ENCODE measurements around the gene ERCC3. TPM values are rescaled to one million over a fixed set of nuclear protein-coding genes. Genes with fewer than 3 reads are reported as not detected.
"Not testable (repeated sequence)": the region's sequence is repeated elsewhere in the genome, so short reads cannot be mapped to it uniquely, and the experiment has no call there.

The ERCC3 gene
- polyA plus RNA-seq, 1 donor: 41.8 TPM

DNA sequence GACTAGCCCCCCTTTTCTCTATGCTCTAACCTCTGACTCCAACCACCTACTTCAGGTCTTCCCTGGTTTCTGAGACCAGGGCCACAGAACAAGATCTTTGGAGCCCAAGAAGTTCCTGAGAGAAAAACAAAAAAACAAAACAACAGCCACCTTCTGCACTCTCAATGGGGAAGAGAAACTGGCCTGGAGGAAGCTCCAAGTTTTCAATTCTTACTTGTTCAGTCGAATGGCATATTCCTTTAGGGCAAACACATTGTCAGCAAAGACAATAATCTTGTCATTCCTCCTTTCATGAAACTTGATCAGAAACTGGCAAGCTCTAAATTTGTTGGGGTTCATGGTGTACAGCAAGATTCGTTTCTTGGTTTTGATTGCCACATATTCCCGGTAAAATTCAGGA is 15.0 kb downstream of the ERCC3 start:
- DNase-seq: no peak

DNA sequence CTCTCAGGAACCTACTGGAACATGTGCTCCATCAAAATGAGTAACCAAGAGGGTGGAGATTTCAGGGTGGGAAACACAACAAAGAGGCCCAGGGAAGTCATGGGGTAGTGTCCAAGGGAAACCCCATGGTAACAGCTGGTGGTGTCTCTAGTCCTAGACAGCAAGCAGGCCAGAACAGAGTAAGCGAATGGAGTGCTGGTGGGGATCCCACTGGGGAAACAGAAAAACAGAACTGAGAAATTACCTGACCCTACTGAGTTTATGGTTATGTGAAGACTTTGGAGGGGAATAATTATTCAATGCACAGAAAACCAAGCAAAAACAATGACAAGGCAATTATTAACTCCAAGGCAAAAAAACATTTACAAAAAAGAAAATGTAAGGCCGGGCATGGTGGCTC is 16.9 kb downstream of the ERCC3 start:
- no peak for DNase-seq

DNA sequence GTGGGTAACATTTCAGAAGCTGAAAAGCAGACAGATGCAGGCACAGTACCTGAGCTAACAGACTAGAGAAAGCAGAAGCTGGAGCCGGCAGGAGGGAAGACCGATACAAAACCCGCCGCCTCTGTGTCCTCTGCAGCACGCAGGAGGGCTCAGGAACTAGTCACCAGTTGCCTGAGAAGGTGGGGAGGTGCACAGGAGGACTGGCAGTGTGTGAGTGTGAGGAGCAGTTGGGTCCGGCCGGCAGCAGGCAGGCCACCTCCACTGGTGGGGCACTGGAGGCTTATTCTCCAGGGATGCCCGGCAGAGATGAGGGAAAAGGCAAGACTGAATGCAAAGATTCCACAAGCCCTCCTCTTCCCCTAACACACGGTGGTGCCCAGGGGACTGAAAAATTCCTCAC is 18.2 kb downstream of the ERCC3 start:
- no peak for DNase-seq

DNA sequence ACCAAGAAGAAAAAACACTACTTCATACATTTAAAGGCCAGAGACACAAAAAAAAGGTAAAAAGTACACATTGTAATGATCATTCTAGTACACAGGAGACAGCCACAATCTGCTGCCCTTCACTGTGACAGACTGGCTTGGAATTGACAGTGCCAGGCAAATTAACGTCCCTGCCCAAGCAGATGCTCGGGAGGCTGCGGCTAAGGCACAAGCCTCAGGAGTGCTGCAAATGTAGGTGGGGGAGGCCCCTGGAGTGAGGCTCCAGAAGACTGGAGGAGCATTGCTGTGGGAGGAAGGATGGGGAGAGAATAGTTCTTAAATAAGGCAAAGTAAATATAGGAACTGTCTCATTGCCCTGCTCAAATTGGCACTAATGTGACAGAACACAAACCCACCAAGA is 18.6 kb downstream of the ERCC3 start:
- no peak for DNase-seq

DNA sequence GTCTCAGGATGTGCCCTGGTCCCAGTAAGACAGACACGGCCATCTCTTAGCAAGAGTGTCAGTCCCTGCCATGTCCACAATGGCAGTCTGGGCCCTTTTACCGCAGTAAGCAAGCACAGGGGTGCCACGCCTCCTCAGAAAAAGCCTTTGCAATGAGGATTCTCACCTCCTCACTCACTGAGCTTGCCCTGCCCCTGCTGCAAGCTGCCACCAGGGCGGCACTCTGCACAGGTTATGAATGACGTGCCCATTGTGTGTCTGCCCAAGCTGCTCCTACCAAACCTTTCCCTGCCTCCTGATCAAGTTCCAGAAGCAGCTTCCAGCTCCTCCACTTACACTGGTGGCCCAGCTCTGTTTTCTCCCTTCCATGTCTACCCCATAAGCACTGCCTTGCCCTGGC is 23.3 kb downstream of the ERCC3 start:
- DNase-seq: no peak

DNA sequence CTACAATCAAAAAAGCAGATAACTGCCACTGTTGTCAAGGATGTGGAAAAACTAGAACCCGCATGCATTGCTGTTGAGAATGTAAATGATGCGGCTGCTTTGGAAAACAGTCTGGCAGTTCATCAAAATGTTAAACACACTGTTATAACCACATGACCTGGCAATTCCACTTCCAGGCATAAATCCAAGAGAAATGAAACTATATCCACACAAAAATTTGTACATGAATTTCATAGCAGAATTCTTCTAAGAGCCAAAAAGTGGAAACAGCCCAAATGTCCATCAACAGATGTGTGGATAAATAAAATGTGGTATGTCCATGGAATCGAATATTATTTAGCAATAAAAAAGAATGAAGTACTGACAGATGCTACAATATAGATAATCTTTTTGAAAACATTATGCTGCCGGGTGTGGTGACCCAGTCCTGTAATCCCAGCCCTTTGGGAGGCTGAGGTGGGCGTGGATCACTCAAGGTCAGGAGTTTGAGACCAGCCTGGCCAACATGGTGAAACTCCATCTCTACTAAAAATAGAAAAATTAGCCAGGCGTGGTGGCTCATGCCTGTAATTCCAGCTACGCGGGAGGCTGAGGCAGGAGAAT is 32.0 kb downstream of the ERCC3 start:
- DNase-seq: peak; percentile 32

DNA sequence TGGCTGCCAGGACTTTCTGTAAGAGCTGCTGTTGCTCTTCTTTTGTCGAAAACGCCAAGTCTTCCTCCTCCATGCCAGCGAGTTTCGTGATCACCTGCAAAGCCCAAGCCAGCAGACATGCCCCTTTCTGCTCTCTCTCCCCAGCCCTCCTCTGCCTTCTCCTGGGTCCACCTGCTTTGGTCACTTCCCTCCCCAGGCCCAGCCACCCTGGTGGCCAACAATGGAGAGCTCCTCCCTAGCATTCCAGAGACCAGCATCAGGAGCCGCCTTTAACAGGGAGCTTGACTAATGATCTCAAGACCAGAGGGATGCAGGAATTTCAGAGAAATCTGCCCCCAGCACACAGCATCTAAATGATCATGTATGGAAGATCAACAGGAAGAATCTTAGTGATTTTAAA is 34.6 kb downstream of the ERCC3 start:
- DNase-seq: no peak

DNA sequence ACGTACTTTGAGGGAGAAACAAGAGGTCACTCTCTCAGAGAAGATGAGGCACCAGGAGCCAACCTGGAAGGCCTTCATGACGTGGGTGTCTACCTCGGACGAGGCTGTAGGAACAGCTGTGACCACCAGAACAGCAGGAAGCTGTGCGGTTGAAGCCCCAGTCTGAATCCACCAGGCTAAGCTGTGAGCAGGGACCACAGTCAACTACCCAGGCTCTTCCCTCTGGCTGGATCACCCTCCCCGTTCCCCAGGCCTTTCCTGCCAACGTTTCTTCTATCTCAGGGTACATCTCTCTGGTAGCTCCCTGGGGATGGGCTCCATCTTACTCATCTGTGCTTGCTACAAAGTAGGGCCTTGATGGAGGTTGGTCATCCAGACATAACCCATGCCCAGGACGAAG is 37.1 kb downstream of the ERCC3 start:
- no peak for DNase-seq

DNA sequence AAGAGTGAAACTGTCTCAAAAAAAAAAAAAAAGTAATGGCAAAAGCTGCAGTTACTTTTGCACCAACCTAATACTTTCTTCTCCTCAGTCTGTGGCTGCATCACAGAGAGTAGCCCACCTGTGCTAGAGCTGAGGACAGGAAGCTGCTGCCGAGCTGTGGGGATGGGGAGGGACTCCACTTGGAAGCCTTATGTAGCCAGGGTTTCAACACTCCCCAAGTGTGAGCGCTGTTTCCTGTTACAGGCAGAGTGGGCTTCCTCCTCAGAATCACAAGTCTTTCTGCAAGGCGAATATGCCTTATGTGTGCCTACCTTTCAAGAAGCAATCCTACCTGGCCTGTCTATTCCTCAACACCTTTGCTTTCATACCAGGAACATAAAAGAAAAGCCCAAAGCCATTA is 37.6 kb downstream of the ERCC3 start:
- DNase-seq: no peak

DNA sequence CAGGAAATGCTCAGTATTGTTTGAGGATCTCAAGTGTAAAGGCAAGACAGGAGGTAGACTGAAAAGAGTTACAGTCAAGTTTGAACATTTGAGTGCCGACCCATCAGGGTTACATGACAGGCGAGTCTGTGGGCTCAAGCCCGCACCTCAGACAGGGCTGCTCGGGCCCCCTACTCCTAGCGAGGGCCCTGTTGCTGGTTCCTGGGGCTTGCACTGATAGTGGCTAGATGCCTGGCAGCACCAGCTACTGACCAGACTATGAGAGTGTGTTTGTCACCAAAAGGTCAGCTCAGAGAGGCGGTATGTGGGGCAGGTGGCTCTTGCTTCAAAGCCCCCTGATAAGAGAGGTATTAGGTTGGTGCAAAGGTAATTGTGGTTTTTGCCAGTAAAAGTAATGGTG is 38.2 kb downstream of the ERCC3 start:
- no peak for DNase-seq

DNA sequence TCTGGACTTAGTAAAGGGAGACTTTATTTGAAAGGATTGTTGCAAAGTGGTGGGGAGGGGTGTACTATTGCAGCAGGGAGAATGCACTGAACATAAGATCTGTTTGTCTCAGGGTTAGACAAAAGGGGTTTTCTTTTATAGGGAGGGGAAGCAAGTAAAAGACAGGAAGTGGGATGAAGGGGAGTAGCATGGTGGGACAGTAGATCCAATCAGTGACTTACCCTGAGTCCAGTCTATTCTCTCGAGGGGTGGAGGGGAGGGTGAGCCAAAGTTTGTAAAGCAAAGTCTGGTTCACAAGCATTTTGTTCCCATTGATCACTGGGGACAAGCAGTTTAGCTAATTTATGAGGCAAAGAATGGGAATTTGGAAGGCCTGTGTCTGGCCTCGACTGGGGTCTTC is 38.8 kb downstream of the ERCC3 start:
- DNase-seq: peak; percentile 42

DNA sequence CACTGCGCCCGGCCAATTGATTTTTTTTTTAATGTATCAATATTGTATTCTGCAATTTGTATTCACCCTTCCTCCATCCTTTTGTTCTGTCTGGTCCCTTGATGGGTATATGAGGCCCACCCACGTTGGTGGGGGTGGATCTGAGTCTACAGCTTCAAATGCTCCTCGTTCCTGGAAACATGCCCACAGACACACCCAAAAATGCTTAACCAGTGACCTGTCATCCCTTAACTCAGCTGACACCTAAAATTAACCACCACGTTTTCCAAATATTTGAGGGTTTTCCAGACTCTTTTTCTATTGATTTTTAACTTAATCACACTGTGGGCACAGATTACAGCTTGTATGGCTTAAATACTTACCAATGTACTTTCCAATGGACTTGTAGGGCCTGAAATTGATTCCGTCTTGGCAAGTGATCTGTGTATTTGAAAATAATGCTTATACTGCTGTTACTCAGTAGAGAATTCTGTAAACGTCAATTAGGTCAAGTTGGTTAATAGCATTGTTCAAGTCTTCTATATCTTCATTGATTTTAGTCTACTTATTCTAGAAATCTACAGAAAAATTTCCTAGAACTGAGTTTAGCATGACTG is 39.5 kb downstream of the ERCC3 start:
- DNase-seq: no peak

DNA sequence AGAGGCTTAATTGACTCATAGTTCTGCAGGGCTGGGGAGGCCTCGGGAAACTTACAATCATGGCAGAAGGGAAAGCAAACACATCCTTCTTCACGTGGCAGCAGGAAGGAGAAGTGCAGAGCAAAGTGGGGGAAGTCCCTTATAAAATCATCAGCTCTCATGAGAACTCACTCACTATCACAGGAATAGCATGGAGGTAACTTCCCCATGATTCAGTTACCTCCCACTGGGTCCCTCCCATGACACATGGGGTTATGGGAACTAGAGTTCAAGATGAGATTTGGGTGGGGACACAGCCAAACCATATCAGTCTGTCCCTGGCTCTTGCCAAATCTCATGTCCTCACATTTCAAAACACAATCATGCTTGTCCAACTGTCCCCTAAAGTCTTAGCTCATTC is 52.8 kb downstream of the ERCC3 start:
- not testable (repeated sequence) for DNase-seq

DNA sequence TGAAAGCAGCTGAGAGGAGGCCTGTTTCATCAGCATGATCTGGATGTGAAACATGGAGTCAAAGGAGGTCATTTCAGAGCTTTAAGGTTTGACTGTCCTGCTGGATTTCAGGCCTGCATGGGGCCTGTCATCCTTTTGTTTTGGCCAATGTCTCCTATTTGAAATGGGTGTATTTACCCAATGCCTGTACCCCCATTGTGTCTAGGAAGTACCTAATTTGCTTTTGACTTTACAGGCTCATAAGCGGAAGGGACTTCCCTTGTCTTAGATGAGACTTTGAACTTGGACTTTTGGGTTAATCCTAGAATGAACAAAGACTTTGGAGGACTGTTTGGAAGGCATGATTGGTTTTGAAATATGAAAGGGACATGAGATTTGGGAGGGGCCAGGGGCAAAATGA is 54.5 kb downstream of the ERCC3 start:
- no peak for DNase-seq

DNA sequence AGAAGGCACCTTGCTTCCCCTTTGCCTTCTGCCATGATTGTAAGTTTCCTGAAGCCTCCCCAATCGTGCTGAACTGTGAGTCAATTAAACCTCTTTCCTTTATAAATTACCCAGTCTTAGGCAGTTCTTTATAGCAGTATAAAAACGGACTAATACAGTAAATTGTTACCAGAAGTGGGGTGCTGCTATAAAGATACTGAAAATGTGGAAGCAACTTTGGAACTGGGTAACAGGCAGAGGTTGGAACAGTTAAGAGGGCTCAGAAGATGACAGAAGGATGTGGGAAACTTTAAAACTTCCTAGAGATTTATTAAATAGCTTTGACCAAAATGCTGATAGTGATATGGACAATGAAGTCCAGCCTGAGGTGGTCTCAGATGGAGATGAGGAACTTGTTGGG is 56.2 kb downstream of the ERCC3 start:
- not testable (repeated sequence) for DNase-seq

DNA sequence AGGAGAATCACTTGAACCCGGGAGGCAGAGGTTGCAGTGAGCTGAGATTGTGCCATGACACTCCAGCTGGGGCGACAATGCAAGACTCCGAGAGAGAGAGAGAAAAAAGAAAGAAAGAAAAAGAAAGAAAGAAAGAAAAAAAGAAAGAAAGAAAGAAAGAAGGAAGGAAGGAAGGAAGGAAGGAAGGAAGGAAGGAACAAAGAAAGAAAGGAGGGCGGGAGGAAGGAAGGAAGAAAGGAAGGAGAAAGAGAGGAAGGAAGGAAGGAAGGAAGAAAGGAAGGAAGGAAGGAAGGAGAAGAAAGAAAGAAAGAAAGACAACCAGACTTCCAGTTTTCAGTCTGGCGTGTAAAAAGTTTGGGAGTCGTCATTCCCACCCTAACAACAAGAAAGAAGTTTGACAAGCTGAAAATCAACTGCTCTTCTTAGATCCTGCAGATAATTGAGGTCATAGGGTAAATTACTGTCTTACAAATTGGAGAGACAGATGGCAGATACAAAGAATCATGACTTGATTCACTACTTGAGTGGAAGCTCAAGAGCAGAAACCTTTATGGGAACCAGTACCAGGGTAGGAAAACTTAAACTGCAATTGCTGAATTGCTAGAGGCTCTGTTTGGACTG is 58.8 kb downstream of the ERCC3 start:
- DNase-seq: no peak

DNA sequence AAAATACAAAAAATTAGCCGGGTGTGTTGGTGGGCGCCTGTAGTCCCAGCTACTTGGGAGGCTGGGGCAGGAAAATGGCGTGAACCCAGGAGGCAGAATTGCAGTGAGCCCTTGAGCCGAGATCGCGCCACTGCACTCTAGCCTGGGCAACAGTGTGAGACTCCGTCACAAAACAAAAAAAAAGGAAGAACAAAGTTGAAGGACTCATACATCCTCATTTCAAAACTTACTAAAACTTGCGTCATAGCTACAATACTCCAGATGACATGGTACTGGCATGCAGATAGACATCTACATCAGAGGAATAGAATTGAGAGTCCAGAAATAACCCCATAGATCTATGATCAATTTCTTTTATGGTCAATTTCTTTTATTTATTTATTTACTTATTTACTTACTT is 60.2 kb downstream of the ERCC3 start:
- no peak for DNase-seq

DNA sequence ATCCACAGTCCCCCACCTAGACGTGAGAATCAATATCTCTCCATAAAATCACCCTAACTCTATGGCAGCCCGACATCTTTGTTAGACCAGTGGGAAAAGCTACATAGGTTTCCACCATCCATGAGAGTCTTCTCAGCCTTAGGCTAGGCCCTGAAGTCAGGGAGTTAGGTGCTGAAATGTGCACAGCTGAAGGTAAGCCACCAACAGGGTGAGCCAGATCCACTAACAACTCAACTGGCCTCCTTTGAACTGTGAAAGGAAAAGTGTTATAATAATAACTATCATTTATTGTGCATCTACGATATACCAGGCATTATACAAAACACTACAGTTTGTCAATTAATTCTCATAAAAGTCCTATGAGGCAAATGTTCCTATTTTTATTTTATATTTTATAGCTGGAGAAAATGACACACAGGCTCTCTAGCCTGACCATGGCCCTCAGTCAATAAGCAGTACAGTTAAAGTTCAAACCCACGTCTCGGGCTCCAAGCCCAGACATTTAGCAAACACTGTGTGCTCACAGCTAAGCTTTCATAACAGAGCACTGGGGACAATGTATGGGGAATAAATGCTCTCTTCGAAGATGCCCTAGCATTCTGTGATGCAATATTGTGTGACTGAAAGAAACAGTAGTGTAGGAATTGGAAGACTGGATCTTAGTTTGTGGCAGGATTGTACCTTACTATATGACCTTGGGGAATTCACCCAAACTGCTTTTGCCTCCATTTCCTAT is 62.6 kb downstream of the ERCC3 start:
- DNase-seq: peak; percentile 58

DNA sequence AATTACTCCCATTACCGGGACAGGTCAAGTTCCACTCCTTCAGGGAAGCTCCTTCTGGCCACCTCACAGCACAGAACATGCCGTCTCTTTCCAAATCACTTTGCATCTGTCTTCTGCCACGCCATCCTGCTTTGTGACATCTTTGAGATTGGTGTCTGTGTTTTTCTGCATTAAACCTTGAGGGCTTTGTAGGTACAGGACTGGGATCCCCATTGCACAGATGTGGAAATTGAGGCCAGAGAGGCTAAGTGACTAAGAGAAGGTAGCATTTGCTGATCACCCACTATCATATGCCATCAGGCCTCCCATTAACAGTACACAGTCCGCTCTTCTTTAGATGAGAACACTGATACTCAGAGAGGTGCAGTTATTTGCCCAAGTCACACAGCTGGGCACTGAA is 64.4 kb downstream of the ERCC3 start:
- DNase-seq: no peak

DNA sequence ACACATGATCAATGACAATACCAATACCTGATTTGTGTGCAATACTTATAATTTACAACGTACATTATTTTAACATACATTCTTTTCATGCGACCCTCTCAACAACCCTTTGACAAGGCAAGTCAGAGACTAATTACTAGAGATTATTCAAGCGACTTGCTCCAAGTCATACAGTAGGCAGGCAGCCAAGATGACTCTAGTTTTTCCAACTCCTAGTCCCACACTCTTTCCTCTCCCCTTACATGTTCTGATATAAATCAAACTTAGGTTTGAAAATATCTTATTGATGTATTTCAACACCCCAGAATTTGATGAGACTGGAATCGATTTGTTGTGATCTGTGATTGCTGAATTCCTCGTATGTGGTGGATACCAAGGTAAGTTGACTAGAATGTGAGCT is 65.8 kb downstream of the ERCC3 start:
- DNase-seq: peak; percentile 25

DNA sequence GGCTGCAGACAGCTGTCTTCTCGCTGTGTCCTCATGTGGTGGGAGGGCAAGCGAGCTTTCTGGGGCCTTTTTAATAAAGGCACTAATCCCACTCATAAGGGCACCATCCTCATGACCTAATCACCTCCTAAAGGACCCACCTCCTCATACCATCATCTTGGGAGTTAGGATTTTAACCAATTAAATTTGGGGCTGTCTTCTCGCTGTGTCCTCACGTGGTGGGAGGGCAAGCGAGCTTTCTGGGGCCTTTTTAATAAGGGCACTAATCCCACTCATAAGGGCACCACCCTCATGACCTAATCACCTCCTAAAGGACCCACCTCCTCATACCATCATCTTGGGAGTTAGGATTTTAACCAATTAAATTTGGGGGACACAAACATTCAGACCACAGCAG is 66.7 kb downstream of the ERCC3 start:
- not testable (repeated sequence) for DNase-seq

DNA sequence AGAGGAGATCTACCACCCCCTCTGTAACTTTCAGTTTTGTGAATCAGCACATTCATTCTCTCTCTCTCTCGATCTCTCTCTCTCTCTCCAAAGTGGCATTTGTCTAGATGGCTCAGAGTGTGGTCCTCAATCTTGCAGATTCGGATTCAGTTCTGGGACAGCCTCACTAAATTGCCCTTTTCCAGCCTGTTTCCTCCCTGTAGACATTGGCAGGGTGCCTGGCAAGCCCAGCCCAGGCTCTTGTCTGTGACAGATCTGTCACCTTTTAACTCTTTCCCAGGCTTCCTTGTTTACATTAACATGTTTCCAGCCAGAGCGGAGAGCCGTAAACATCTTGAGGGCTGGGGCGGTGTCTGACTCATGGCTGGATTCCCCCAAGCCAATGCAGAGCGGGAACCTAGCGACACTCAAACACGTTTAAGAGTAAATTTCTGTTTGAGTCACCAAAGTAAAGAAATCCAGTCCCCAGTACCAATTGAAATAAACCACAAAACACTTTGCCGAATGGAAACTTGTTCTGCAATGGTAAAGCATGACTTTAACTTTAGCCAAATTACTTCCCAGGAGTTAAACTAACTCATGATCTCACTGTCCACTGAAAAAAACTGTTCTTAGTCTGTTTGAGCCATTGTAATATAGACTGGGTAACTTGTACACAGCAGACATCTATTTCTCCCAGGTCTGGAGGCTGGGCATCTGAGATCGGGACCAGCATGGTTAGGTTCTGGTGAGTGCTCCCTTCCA is 67.3 kb downstream of the ERCC3 start:
- DNase-seq: no peak

DNA sequence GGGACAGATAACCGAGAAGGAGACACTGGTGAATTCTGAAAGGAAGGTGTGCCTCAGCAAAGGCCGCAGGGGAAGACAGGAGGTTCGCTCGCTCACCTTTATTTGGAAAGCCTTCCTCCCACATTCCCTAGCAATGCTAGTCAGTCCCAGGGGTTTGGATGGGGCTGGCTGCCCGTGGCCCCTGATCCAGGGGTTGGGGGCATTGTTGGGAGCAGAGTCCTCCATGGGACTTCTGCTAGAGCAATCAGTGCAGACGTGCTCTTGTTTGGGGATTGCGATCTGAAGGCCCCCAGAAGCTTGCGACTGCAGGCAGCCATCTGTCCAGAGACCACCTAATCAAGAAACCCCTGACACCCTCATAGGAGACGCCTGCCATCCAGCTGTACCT is 67.8 kb downstream of the ERCC3 start:
- no peak for DNase-seq

Measured in hindlimb muscle (tissue), 1 donor.